Uterus (tissue), 2 donors: Measurements from ENCODE around the gene TMEM30B.

Experiments
- CTCF ChIP-seq, 4 experiments: fragments of 200-600 bp in 2 of 4; fragments of 450-650 bp in 2 of 4; sonication (generic) in 2 of 4; IDR thresholded peaks; one replicate each; pipeline ENCODE4 v1.5.1; 2016 to 2019; ENCODE audit warnings: antibody characterized with exemption in 4 of 4, mild to moderate bottlenecking in 2 of 4, moderate library complexity in 1 of 4
- POLR2A ChIP-seq, 2 donors: fragments of 450-650 bp; IDR thresholded peaks; one replicate each; pipeline ENCODE4 v1.6.1; 2016; ENCODE audit warnings: antibody characterized with exemption in 2 of 2, mild to moderate bottlenecking in 1 of 2, moderate library complexity in 1 of 2

- TF ChIP-seq CTCF (IDR thresholded peaks at IDR 0.05) (no peak), POLR2A (IDR thresholded peaks at IDR 0.05) (no peak)
Observed at GRCh38 chr14:61262082-61262481, 19.1 kb downstream of the TMEM30B start.
